GM15510 (cell line): ENCODE measurements around the gene APOL5.

Source experiments
- POLR2A ChIP-seq: IDR thresholded peaks from 3 replicates; pipeline ENCODE4 v1.6.1; 2011; ENCODE audit warnings: borderline replicate concordance; ENCODE audit not compliant: insufficient read length; ENCODE audit errors: extremely low read depth

APOL5 gene

GRCh38 chr22:35705141-35705540 lies 12.5 kb upstream of the APOL5 start:
- TF ChIP-seq POLR2A = no peak

- TF ChIP-seq POLR2A = no peak
These were observed 9.2 kb upstream of the APOL5 start for GRCh38 chr22:35708453-35708852.

GRCh38 chr22:35708917-35709316 lies 8.8 kb upstream of the APOL5 start:
- no peak for TF ChIP-seq POLR2A

GRCh38 chr22:35711336-35711735 lies 6.3 kb upstream of the APOL5 start:
- TF ChIP-seq POLR2A = no peak

DNA sequence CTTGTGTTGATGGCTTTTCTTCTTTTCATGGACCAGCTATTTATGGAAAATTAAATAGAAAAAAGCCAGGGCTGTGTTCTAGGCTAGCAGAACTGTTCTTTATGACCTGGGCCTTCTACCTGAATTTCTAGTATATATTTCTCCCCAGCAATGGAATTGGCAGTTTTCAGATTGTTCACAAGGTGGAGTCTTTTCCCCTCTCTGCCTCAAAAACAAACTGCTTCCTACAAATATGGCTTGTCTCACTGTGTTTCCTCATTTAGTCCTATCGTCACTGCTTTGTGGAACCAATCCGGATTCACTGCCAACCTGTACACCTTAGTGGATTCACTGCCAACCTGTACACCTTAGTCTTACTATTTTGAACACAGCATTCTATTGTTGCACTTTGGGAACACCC lies 5.0 kb upstream of the APOL5 start:
- TF ChIP-seq POLR2A = no peak

GRCh38 chr22:35719212-35719875 lies 1.7 kb downstream of the APOL5 start:
- no peak for TF ChIP-seq POLR2A

GRCh38 chr22:35721960-35722359 lies 4.3 kb downstream of the APOL5 start:
- no peak for TF ChIP-seq POLR2A

DNA sequence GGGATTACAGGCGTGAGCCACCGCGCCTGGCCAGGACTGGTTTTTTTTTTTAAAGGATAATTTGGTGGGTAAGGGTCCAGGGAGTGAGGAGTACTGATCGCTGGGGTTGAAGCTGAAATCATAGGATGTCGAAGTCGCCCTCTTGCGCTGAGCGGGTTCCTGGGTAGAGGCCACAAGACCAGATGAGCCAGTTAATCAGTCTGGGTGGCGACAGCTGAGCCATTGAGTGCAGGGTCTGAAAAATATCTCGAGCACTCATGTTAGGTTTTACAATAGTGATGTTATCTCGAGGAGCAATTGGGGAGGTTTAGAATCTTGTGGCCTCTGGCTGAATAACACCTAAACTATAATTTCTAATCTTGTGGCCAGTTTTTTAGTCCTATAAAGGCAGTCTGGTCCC lies 7.8 kb downstream of the APOL5 start:
- TF ChIP-seq POLR2A = no peak

- no peak for TF ChIP-seq POLR2A
These were observed 8.7 kb downstream of the APOL5 start for GRCh38 chr22:35726398-35726797.

DNA sequence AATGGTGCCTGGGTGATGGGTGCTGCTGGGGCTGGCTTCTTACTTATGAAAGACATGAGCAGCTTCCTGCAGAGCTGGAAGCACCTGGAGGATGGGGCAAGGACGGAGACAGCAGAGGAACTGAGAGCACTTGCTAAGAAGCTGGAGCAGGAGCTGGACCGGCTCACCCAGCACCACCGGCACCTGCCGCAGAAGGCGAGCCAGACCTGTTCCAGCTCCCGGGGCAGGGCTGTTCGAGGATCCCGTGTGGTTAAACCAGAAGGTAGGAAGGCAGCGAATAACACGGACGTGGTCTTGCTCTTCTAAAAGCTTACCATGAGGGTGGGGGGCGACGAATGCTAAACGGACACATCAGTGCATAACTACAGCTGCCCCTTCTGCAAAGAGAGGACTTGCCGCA lies 9.3 kb downstream of the APOL5 start:
- TF ChIP-seq POLR2A = no peak

- TF ChIP-seq POLR2A = no peak
These were observed 9.8 kb downstream of the APOL5 start for GRCh38 chr22:35727436-35727835.

GRCh38 chr22:35728639-35729308 lies 11.1 kb downstream of the APOL5 start:
- TF ChIP-seq POLR2A = no peak

- TF ChIP-seq POLR2A = no peak
These were observed 11.6 kb downstream of the APOL5 start for GRCh38 chr22:35729309-35729698.

- TF ChIP-seq POLR2A = no peak
These were observed 13.6 kb downstream of the APOL5 start for GRCh38 chr22:35731321-35731720.

DNA sequence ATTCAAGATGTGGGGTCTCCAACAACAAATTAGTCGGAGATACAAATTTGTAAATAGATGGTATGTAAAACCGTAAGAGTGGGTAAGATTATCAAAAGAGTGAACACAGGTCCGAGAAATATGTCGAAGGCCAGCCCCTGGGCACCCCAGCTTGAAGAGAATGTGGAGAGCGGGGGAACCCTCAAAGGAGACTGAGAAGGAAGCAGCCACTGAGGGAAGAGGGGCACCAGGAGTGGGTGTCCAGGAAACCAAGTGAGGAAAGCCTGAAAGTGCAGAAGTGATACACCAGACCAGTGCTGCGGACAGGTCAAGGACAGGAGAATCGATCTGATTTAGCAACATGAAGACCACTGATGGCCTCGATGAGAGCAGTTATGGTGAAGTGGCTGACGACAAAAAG lies 14.4 kb downstream of the APOL5 start:
- no peak for TF ChIP-seq POLR2A

DNA sequence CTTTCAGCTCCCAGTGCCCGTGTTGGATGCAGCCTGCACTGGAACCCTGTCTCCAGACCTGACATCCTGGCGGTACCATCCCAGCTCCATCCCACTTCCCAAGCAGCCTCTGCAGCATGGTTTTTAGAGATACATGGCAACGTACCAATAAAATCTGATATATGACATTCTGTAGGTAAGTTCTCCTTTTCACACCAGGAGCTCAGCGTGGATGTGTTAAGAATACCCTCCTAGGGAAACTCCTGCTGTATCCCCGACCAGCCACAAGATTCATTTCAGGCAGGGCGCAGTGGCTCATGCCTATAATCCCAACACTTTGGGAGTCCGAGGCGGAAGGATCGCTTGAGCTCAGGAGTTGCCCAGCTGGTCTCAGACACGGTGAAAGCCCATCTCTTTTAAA lies 15.4 kb downstream of the APOL5 start:
- no peak for TF ChIP-seq POLR2A
